ENCODE results near the gene IL13RA2.

Gene IL13RA2, protein sequence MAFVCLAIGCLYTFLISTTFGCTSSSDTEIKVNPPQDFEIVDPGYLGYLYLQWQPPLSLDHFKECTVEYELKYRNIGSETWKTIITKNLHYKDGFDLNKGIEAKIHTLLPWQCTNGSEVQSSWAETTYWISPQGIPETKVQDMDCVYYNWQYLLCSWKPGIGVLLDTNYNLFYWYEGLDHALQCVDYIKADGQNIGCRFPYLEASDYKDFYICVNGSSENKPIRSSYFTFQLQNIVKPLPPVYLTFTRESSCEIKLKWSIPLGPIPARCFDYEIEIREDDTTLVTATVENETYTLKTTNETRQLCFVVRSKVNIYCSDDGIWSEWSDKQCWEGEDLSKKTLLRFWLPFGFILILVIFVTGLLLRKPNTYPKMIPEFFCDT

DNA sequence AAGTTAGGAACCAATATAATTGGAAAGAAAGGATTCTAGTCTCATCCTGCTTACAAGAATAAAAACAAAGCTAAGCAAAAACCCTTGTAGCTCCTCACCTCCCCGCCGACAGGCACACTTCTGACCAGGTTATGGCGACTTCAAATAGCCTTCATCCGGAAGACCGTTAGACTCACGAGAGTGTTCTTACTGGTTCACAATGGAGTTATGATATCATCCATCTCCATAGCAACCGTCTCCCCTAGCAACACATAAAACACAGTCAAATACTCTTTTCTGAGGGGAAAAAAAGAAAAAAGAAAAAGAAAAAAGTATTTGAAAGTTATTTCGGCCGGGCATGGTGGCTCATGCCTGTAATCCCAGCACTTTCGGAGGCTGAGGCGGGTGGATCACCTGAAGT, at the start of gene IL13RA2:
TSS of gene IL13RA2 (minus strand) at position 162 of the 400 bp plus-strand sequence. CDS start 347 bp downstream, outside the sequence.
- H3K4me3 ChIP-seq = no peak within 1 kb of the TSS

DNA sequence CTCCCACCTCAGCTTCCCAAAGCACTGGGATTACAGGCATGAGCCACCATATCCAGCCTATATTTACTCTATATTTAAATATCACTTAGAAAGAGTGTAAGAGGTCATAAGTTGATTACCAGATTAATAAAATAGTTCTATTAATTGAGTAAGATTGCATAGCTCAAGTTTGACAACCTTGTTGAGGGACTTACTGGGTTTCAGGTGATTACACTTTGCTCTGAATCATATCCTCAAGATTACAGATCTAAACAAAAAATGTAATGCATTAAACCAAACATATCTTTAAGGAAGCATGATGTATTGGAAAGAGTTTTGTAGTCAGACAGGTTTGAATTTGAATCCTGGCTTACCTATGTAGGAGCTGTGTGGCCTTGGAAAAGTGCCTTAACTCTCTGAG, 47.9 kb upstream of the IL13RA2 start:
- Histone ChIP-seq H3K4me3 (no peak overlapping the region), H3K27ac (no peak overlapping the region)

More for the DNA sequence above, at the start of gene IL13RA2:
- no peak within 1 kb of the TSS for H3K27ac ChIP-seq

DNA sequence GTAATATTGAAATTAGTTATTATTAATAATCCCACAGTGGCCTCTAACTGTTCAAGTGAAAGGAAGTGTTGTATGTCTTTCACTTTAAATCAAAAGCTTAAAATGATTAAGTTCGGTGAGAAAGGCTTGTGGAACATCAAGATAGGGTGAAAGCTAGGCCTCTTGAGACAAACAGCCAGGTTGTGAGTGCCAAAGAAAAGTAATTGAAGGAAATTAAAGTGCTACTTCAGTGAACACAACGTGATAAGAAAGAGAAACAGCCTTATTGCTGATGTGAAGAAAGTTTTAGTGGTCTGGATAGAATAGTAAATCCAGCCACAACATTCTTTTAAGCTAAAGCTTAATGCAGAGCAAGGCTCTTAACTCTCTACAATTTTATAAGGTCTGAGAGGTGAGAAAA, 42.6 kb upstream of the IL13RA2 start:
- H3K4me3 ChIP-seq = no peak overlapping the region
- H3K27ac ChIP-seq = no peak overlapping the region

DNA sequence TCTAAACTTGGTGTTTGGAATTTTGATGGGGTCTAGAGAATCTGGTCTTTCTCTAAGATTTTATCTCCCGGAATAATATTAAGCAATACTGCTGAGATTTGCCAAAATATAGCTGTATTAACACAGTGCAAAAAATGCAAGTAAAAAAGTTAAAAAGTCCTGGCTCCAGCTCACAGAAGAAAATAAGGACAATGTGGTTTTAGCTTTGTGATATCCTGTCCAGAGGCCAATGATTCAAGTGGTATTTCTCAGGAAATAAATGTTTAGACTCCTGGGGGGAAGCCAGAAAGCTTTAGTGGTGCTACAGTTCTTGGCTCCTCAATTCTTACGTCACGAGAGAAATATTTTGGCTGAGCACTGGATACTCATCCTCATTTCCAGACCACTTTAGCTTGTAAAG, 40.9 kb upstream of the IL13RA2 start:
- H3K27ac ChIP-seq = no peak overlapping the region

DNA sequence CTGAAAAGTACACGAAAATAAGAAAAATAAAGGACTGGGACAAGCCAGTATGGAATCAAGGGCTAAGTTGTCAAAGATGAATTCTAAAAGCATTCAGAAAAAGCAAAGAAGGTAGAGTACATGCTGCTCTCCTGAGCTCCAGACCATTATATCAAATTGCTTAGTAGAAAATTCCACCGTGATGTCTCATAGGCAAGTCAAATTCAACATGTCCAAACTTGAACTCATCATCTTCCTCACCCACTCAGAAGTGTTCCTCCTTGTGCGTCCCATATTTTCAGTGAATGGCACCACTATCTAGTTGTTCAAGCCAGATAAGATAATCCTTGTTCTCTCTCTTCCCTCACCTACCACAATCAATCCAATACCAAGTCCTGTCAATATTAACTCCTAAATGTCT, 37.5 kb upstream of the IL13RA2 start:
- Histone ChIP-seq H3K4me3 (no peak overlapping the region), H3K27ac (no peak overlapping the region)

More for the DNA sequence above, 40.9 kb upstream of the IL13RA2 start:
- no peak overlapping the region for H3K4me3 ChIP-seq

DNA sequence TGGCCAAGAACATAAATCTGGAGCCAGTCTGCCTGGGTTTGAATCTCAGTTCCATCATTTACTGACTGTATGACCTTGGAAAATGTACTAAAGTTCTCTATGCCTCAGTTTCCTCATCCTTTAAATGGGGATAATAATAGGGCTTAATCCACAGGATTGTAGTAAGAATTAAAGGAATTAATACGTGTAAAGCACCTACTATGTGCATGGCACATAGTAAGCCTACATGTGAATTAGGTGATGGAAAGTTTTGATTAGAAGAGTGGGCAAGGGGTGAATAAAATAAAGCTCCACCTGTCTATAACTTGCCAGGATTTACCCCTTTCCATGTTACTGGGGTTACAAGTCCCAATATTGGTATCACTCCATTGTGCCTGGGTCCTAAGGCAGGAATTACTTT, 35.8 kb upstream of the IL13RA2 start:
- no peak overlapping the region for H3K27ac ChIP-seq
- no peak overlapping the region for H3K4me3 ChIP-seq

DNA sequence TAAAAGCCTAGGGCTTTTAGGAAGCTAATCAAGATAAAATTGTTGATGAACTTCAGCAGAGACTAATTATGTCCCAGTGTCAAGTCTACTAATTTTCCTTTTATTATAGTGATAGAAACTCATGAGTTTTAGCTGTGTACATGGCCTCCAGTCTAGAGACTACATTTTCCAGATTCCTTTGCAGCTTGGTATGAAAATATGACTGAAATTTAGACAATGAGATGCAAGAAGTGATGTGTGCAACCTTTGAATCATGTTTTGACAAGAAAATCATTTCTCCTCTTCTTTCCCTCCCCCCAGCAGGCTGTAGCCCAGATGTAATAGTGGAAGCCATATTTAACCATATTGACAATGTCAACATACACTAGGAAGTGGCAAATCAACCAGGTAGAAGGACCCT, 30.3 kb upstream of the IL13RA2 start:
- Histone ChIP-seq H3K4me3 (no peak overlapping the region), H3K27ac (peak overlapping the region in 1 of 21 experiments; percentile 3)

DNA sequence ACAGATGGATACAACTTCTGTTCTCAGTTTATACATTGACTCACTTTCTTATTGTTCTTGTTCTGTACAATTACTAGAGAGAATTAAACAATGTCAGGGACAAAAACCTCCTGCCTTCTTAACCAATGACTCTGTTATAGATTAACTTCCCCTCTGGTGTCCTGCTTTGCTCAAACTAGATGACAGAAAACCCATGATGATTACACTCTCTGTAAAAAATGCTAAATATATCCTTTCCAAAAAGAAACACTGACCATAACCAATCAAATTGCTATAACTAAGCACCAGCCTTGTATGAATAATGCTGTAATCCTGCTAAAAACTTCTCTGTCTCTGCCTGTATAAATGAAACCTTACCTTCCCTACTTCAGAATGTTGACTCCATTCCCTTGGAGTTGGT, 29.8 kb upstream of the IL13RA2 start:
- H3K27ac ChIP-seq = peak overlapping the region in 1 of 21 experiments; percentile 3
- no peak overlapping the region for H3K4me3 ChIP-seq

DNA sequence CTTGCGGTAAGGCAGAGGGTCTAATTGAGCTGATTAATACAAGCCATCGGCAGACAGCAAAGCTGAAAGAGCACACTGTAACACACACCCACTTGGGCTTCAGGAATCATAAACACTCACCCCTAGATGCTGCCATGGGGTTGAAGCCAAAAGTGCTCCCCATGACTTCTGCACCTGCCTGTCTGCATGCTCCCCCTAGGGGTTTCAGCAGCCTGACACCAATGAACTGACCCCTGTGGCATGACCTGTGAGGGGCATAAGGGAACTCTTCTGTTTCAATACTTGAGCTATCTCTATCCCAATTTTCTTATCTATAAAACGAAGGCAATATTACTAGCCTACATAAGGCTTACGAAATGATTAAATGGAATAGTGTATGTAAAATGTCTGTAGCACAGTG, 23.0 kb upstream of the IL13RA2 start:
- H3K27ac ChIP-seq = no peak overlapping the region
- no peak overlapping the region for H3K4me3 ChIP-seq

DNA sequence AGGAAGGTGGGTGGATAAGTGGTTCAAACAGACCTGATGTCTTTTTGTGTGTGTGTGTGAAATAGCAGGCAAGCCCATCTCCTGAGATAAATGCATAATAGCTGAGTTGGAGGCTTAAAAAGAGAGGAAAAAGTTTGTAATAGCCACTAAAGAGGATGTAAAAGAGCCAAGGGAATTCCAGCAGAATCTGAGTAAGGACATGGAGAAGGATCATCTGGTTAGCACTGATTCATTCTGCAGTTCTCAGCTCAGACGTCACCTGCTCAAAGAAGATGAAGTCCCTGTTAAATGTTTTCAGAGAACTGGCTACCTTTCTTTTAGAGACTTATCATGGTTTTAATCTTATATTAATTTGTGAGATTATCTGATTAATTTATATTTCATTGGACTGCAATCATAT, 21.0 kb upstream of the IL13RA2 start:
- Histone ChIP-seq H3K4me3 (no peak overlapping the region), H3K27ac (no peak overlapping the region)

DNA sequence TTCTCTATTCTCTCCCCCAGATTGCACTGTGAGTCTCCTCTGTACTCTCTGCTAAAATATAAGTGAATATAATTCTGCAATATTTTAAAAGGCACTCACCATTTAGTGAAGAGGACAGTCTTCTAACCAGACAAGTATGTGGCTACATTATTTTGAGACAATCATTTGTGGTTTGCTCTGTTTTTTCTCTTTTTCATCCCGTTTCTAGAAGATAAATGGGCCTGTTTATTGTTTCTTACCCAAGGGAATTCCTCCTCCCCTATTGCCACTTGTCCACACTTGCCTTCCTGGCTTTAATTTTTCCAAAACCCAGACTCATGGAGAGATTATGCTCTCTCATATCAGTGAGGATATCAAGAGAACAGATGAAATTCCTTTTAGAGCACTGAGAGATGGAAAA, 18.6 kb upstream of the IL13RA2 start:
- H3K4me3 ChIP-seq = no peak overlapping the region
- no peak overlapping the region for H3K27ac ChIP-seq

DNA sequence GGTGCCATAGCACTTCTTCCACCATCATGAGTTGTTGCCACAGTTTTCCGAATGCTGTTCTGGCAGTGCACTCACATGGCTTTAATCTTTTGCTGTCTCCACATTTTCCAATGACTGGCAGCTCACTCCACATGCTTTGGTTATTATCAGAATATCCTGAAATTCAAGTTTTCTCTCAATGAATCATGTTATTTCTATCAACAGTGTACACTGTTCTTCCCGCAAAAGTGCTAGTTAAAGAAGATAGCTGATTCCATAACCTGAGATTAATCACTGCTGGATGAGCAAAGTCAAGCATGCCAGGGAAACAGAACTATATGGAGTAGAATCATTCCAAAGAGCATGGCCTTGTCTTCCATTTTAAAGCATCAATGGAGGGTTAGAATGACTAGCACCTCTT, 14.6 kb upstream of the IL13RA2 start:
- H3K27ac ChIP-seq = no peak overlapping the region
- H3K4me3 ChIP-seq = no peak overlapping the region

DNA sequence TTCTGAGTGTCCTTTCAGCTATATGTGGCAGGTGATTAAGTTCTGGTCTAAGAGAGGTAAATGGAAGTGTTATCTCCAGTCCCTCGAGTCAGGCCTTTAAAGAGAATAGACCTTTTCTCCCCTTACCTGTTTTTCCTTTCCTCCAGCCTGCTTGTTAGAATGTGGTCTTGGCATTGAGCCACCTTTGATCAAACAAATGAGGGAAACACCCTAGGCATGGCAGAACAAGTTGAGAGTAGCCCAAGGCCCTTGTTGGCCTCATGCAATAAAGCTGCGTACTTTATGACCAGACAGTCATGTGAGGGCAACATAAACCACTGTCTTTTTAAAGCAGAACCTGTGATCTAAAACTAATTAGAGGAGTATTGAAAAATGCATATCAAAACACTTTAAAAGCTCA, 13.2 kb upstream of the IL13RA2 start:
- H3K4me3 ChIP-seq = no peak overlapping the region
- H3K27ac ChIP-seq = peak overlapping the region in 2 of 21 experiments; percentile 30 to 43

DNA sequence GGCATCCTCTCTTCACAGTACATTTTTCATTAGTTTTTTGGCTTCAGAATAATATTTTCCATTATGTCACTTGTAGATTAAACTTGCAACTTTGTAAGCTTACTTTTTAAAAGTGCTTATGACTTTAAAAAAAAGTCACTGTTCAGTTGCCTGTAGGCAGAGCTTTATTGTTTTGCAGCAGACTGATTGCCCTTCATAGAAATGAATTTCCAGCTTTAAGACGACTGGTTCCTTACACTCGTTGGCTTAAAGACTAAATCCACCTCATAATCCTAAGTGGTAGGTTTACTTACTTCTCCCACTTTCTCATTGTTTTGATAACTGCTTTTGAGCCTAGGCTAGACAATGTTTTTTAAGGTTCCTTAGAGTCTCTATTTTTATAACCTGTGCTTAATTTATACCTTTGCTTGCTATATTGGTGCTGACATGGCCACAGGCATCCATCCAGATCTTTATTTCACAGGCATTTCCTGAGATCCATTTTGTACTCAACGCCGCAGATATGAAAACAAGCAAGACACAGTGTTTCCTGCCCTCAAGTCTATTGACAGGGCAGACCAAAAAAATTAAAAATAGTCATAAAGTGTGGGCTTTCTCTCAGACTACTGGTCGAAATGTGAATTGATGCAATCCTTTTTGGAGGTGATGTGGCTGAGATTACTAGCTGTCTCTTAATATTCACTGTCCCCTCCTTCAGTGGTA, 12.6 kb upstream of the IL13RA2 start:
- H3K4me3 ChIP-seq = no peak overlapping the region
- H3K27ac ChIP-seq = peak overlapping the region in 2 of 21 experiments; percentile 30 to 43

DNA sequence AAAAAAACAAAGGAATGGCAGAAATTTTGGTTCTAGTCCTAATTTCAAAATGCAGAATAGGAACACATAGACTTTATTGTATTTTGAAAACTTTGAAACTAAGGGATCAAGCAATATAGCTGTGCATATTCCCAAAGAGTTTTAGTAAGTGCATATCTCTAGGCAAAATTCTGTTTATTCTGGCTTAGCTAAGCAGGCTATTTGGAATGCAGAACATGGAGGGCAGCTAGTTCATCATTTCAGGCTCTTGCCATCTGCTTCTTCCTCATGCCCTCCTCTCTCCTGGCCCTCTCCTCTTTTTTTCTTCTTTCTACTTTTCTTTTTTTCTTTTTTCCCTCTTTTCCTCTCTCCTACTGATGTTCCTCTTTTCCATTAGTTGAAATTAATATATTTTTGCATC, 12.0 kb upstream of the IL13RA2 start:
- no peak overlapping the region for H3K27ac ChIP-seq

DNA sequence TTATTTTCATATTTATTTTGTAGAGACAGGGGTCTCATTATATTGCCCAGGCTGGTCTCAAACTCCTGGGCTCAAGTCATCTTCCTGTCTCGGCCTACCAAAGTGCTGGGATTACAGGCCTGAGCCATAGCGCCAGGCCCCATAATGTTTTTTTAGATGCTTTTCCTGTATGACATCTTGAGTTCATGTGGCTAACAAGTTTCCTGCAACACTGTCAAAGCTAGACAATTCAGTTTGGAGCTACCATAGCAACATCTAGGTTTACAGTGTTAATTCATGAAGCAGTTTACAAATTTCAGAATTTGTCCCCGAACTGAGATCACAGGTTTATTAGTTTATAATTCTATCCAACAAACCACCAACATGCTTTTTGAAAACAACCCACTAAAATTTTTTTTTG, 6.4 kb upstream of the IL13RA2 start:
- H3K4me3 ChIP-seq = no peak overlapping the region

More for the DNA sequence above, 12.0 kb upstream of the IL13RA2 start:
- no peak overlapping the region for H3K4me3 ChIP-seq

DNA sequence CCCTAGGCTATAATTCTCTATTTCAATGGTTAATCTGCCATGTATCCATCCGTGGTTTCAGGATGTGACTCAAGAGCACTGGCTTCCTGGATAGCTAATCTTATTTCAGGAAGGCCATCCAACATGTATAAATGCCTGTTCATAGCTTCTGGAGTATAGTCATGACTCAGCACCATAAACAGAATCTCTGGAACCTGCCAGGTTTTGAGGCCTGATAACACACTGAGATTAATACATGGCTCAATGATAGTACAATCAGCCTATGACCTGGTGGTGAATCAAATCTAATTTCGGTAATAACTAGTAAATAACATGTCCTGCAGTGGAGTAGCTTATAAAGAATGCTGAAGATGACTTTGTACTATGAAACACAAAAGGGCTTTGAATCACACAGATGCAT, 5.7 kb upstream of the IL13RA2 start:
- Histone ChIP-seq H3K27ac (no peak overlapping the region), H3K4me3 (no peak overlapping the region)

More for the DNA sequence above, 6.4 kb upstream of the IL13RA2 start:
- no peak overlapping the region for H3K27ac ChIP-seq

DNA sequence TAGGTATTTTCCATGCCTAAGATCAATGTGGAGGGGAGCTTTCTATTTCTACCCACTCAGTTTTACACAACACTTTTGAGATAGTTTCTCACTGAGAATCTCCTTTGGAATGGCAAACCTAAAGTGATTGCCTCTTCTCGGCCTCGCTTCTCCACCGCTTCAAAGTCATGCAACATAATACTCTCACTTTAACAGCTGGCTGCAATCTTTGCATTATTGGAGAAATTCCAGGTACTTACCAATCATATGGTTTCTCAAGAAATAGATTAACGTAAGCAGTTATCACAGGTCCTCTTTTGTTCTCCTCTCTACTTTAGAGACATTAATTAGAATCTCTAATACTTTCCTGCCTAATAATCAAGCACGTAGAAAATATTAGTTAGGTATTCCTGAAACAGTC, 3.7 kb upstream of the IL13RA2 start:
- no peak overlapping the region for H3K27ac ChIP-seq

DNA sequence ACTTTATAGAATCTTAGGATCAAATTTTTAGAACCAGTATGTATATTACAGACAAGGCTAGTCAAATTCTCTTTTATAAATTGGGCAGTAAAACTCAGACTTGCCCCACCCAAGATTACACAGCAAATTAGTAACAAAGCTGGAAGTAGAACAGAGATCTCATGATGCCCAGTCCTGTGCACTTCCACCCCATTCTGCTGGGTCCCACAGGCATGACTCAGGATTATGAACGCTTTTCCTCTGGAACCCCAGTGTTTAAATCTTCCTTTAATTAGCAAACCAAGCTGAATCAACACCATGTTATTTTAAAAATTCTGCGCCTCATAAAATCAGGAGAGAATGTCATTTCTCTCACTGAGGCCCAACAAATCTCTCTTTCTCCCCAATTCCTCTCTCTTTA, 1.5 kb upstream of the IL13RA2 start:
- Histone ChIP-seq H3K27ac (no peak overlapping the region), H3K4me3 (no peak overlapping the region)

More for the DNA sequence above, 3.7 kb upstream of the IL13RA2 start:
- H3K4me3 ChIP-seq = no peak overlapping the region

DNA sequence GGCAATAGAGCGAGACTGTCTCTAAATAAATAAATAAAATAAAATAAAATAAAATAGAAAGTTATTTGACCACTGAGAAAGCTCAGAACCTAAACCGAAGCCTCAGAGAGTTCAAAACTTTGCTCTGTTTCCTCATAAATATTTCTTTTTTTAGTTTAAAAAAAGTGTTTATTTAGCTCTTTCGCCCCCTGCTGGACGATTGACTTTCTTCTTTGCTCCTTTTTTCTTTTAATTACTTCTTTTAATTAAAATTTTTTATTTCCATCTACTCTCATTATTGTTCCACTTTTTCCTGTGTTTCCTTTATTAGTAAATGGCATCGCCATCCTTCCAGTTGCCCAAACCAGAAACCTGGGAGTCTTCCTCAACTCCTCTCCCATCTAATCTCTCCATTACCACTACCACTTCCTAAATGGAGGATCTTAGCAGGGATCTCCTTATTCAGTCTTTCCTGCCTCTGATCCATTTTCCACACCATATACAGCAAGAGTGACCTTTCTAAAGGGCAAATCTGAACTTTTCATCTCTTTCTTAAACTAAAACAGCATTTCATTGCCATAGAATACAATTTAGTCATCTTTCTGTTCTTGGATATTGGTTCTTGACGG, 728 bp upstream of the IL13RA2 start:
- H3K4me3 ChIP-seq = no peak overlapping the region
- H3K27ac ChIP-seq = no peak overlapping the region

DNA sequence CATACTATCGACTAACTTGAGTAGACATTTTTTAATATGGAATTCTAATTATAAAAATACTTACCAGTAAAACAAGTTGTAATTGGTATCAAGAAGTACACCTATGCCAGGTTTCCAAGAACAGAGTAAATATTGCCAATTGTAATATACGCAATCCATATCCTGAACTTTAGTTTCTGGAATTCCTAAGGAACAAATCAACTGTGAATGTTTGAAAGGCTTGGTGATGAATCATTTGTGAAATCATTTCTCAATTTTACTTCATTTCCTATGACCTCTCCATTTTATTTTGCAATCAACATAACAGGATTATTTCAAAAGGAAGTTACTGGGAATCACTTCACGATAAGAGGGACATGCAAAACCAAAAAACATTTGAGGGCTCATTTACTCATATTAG, 3.7 kb downstream of the IL13RA2 start:
- H3K4me3 ChIP-seq = no peak overlapping the region
- no peak overlapping the region for H3K27ac ChIP-seq

Measured in skin epidermis (tissue), 12 donors.